ENCODE data around the gene ADGRE3.

DNA sequence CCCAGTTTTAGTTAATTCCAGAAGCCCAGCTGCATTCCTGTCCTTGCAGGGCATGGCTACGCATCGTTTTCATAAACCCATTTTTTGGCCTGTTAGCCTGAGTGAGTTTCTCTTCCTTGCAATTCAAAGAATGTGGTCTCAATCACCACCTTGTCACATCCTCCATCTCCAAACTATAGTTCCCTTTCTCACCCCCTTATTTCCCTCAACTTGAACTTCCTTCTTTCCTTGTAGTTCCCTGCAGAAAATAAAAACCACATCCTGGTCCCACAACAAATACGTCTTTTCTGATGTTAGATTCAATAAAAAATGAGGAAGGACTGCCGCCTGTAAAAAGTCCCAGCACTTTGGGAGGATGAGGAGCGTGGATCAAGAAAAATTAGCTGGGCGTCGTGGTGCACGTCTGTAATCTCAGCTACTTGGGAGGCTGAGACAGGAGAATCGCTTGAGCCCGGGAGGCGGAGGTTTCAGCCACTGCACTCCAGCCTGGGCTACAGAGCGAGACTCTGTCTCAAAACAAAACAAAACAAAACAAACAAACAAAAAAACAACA lies 13.2 kb downstream of the ADGRE3 start:
- TF ChIP-seq, protein P1, sequence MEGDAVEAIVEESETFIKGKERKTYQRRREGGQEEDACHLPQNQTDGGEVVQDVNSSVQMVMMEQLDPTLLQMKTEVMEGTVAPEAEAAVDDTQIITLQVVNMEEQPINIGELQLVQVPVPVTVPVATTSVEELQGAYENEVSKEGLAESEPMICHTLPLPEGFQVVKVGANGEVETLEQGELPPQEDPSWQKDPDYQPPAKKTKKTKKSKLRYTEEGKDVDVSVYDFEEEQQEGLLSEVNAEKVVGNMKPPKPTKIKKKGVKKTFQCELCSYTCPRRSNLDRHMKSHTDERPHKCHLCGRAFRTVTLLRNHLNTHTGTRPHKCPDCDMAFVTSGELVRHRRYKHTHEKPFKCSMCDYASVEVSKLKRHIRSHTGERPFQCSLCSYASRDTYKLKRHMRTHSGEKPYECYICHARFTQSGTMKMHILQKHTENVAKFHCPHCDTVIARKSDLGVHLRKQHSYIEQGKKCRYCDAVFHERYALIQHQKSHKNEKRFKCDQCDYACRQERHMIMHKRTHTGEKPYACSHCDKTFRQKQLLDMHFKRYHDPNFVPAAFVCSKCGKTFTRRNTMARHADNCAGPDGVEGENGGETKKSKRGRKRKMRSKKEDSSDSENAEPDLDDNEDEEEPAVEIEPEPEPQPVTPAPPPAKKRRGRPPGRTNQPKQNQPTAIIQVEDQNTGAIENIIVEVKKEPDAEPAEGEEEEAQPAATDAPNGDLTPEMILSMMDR (IDR thresholded peaks at IDR 0.05): no peak
- no peak for TF ChIP-seq EZH2 (IDR thresholded peaks at IDR 0.05)
